A549 (cell line): ENCODE results near the gene CSTPP1. TPM values are rescaled to one million over a fixed set of nuclear protein-coding genes. Genes with fewer than 3 reads are reported as not detected.

Experiments
- ATAC-seq, 2 experiments: fragments of 200-7000 bp in 1 of 2; fragments of >200 bp in 1 of 2; cut with Nextera tagmentation in 1 of 2; cut with Tn5 transposase in 1 of 2; 3 replicates each; pipeline versions ENCODE4 v1.8.0 to v1.9.1; 2018 to 2020; ENCODE audit warnings: mild to moderate bottlenecking in 1 of 2, moderate library complexity in 1 of 2
- CTCF ChIA-PET: fragments of 300-600 bp; sonication (Branson Sonifier 250); formaldehyde crosslinking; extraction: SDS; loops from one replicate; lab custom pipeline; 2021; ENCODE audit warnings: antibody characterized with exemption, inconsistent platforms; lab: Yijun Ruan, JAX
- POLR2A ChIA-PET: fragments of 350-600 bp; formaldehyde crosslinking; extraction: SDS; loops from one replicate; lab custom pipeline; 2021; ENCODE audit warnings: antibody characterized with exemption, inconsistent platforms; lab: Yijun Ruan, JAX
- DNase-seq, 2 experiments: peaks; one replicate each; pipeline versions ENCODE4 v3.0.0 to v3.0.0-alpha.2; 2011 to 2016; ENCODE audit warnings: low read depth in 1 of 2, low spot score in 1 of 2
- FAIRE-seq: peaks from 2 replicates; lab custom pipeline; 2011; peaks lifted over from hg19 to GRCh38; lab: Jason Lieb, UNC
- H3K27ac ChIP-seq, 2 experiments: fragments of >200 bp; sonication (Bioruptor Twin); formaldehyde crosslinking; 3 replicates each; pipeline ENCODE4 v1.5.1; 2016 to 2017
- H3K4me1 ChIP-seq: fragments of >200 bp; sonication (Bioruptor Twin); formaldehyde crosslinking; 3 replicates; pipeline ENCODE4 v1.6.1; 2016
- H3K4me2 ChIP-seq: fragments of >200 bp; sonication (Bioruptor Twin); formaldehyde crosslinking; 3 replicates; pipeline ENCODE4 v1.6.1; 2016
- H3K4me3 ChIP-seq: fragments of >200 bp; sonication (Bioruptor Twin); formaldehyde crosslinking; 3 replicates; pipeline ENCODE4 v1.5.1; 2016
- H3K9me3 ChIP-seq: fragments of >200 bp; sonication (Bioruptor Twin); formaldehyde crosslinking; 3 replicates; pipeline ENCODE4 v1.6.1; 2016
- BHLHE40 ChIP-seq: IDR thresholded peaks from 2 replicates; pipeline ENCODE4 v1.6.1; 2012; ENCODE audit warnings: low read depth, low read length, inconsistent platforms
- CBX2 ChIP-seq: fragments of 200-600 bp; sonication (generic); IDR thresholded peaks from 2 replicates; pipeline ENCODE4 v1.6.1; 2016; ENCODE audit warnings: low read depth, mild to moderate bottlenecking, borderline replicate concordance
- CBX8 ChIP-seq: fragments of 200-600 bp; sonication (generic); IDR thresholded peaks from 2 replicates; pipeline ENCODE4 v1.6.1; 2016
- CEBPB ChIP-seq, 2 experiments: fragments of >200 bp in 1 of 2; sonication (Bioruptor Twin) in 1 of 2; formaldehyde crosslinking in 1 of 2; IDR thresholded peaks; 2 replicates each; pipeline ENCODE4 v1.6.1; 2012 to 2016
- CHD2 ChIP-seq: fragments of 150-350 bp; IDR thresholded peaks from 2 replicates; pipeline ENCODE4 v1.6.1; 2014; ENCODE audit warnings: low read length; ENCODE audit not compliant: partially characterized antibody
- EHF ChIP-seq: fragments of 250-450 bp; sonication (Bioruptor Pico); IDR thresholded peaks from 2 replicates; pipeline ENCODE4 v1.5.0; 2020; ENCODE audit warnings: mild to moderate bottlenecking
- EHMT2 ChIP-seq: fragments of 200-600 bp; sonication (generic); IDR thresholded peaks from 2 replicates; pipeline ENCODE4 v1.6.1; 2016; ENCODE audit warnings: antibody characterized with exemption, low read depth, mild to moderate bottlenecking, moderate library complexity
- FOSL2 ChIP-seq, 2 experiments: fragments of 450-650 bp in 1 of 2; fragments of >200 bp in 1 of 2; sonication (Bioruptor Twin) in 1 of 2; formaldehyde crosslinking; IDR thresholded peaks; 2 replicates each; pipeline versions ENCODE4 v1.5.0 to v1.6.1; 2016 to 2020; ENCODE audit warnings: mild to moderate bottlenecking in 1 of 2, moderate library complexity in 1 of 2
- GATA3 ChIP-seq: IDR thresholded peaks from 2 replicates; pipeline ENCODE4 v1.6.1; 2012; ENCODE audit warnings: borderline replicate concordance
- HDAC2 ChIP-seq: fragments of 200-600 bp; sonication (generic); IDR thresholded peaks from 2 replicates; pipeline ENCODE4 v1.6.1; 2016
- HEYL ChIP-seq: fragments of 250-450 bp; sonication (Bioruptor Pico); IDR thresholded peaks from 2 replicates; pipeline ENCODE4 v1.8.0; 2021; ENCODE audit warnings: mild to moderate bottlenecking, moderate library complexity
- HOXA7 ChIP-seq: fragments of 250-450 bp; sonication (Bioruptor Pico); IDR thresholded peaks from 2 replicates; pipeline ENCODE4 v1.5.0; 2020; ENCODE audit warnings: mild to moderate bottlenecking, moderate library complexity
- KDM1A ChIP-seq: fragments of 200-600 bp; sonication (generic); IDR thresholded peaks from 2 replicates; pipeline ENCODE4 v1.6.1; 2016; ENCODE audit warnings: low read depth, mild to moderate bottlenecking
- MYC ChIP-seq: IDR thresholded peaks from 2 replicates; pipeline ENCODE4 v1.6.1; 2012; ENCODE audit warnings: mild to moderate bottlenecking, inconsistent platforms, low read length, improper control_type of control experiment, borderline replicate concordance
- NPAS2 ChIP-seq: fragments of 250-450 bp; sonication (Bioruptor Pico); IDR thresholded peaks from 2 replicates; pipeline ENCODE4 v1.8.0; 2022; ENCODE audit warnings: mild to moderate bottlenecking, moderate library complexity, borderline replicate concordance
- NR3C1 ChIP-seq: fragments of >200 bp; sonication (Bioruptor Twin); formaldehyde crosslinking; IDR thresholded peaks from 3 replicates; pipeline ENCODE4 v1.6.1; 2017
- POLR2A ChIP-seq: IDR thresholded peaks from 2 replicates; pipeline ENCODE4 v1.6.1; 2012; ENCODE audit warnings: mild to moderate bottlenecking, low read length
- RARB ChIP-seq: fragments of 250-450 bp; sonication (Bioruptor Pico); IDR thresholded peaks from 2 replicates; pipeline ENCODE4 v1.8.0; 2021; ENCODE audit warnings: mild to moderate bottlenecking, moderate library complexity
- SMC3 ChIP-seq: fragments of >200 bp; sonication (Bioruptor Twin); formaldehyde crosslinking; IDR thresholded peaks from 3 replicates; pipeline ENCODE4 v1.6.1; 2018; ENCODE audit warnings: inconsistent platforms
- SREBF2 ChIP-seq: fragments of 450-650 bp; IDR thresholded peaks from 2 replicates; pipeline ENCODE4 v1.6.1; 2014; ENCODE audit warnings: mild to moderate bottlenecking, moderate library complexity
- ZC3H11A ChIP-seq: fragments of 450-650 bp; IDR thresholded peaks from 2 replicates; pipeline ENCODE4 v1.6.1; 2014; ENCODE audit warnings: antibody characterized with exemption, mild to moderate bottlenecking
- ZNF302 ChIP-seq: fragments of 250-450 bp; sonication (Bioruptor Pico); IDR thresholded peaks from 2 replicates; pipeline ENCODE4 v1.9.0; 2021; ENCODE audit warnings: inconsistent platforms, mild to moderate bottlenecking, moderate library complexity
- ZSCAN20 ChIP-seq: fragments of 250-450 bp; sonication (Bioruptor Pico); IDR thresholded peaks from 2 replicates; pipeline ENCODE4 v1.8.0; 2022; ENCODE audit warnings: mild to moderate bottlenecking, moderate library complexity
- WGBS: methylation state at CpG from one replicate; pipeline ENCODE4 v1.1.6; 2017; ENCODE audit errors: missing lambda C conversion rate; 5-methylcytosine and 5-hydroxymethylcytosine counted together
- polyA plus RNA-seq, 4 experiments: library from polyadenylated mRNA; depleted of rRNA in 3 of 4; stranded (reverse); fragments of >200 nt; fragmentation: RNase III in 1 of 4; extraction: RNeasy Plus Mini Kit Qiagen cat#74134 plus additional on column Dnase treatment in 1 of 4; gene quantifications; 2 replicates in 3 of 4; 3 replicates in 1 of 4; pipeline ENCODE4 v1.2.3, GENCODE V29; 2011 to 2017
- TF ChIP-seq, protein P1 (sequence below): fragments of 250-450 bp; sonication (Bioruptor Pico); IDR thresholded peaks from 2 replicates; pipeline ENCODE4 v1.5.0; 2020; ENCODE audit warnings: low read depth, mild to moderate bottlenecking, moderate library complexity
- TF ChIP-seq, protein P2 (sequence below): fragments of 150-350 bp; IDR thresholded peaks from 2 replicates; pipeline ENCODE4 v1.6.1; 2014; ENCODE audit warnings: low read depth, mild to moderate bottlenecking, low read length
- TF ChIP-seq, protein P3 (sequence below): fragments of 450-650 bp; IDR thresholded peaks from 2 replicates; pipeline ENCODE4 v1.6.1; 2014; ENCODE audit warnings: antibody characterized with exemption
- TF ChIP-seq, protein P4 (sequence below): fragments of 250-450 bp; sonication (Bioruptor Pico); IDR thresholded peaks from 2 replicates; pipeline ENCODE4 v1.5.0; 2021; ENCODE audit warnings: mild to moderate bottlenecking, moderate library complexity, borderline replicate concordance
- TF ChIP-seq, protein P5 (sequence below): fragments of >200 bp; sonication (Bioruptor Twin); formaldehyde crosslinking; IDR thresholded peaks from 3 replicates; pipeline ENCODE4 v1.6.1; 2016

The CSTPP1 gene
- polyA plus RNA-seq, 2 of the 4 experiments (the other 2 are of a cell fraction): 31.5 to 34.5 TPM

DNA sequence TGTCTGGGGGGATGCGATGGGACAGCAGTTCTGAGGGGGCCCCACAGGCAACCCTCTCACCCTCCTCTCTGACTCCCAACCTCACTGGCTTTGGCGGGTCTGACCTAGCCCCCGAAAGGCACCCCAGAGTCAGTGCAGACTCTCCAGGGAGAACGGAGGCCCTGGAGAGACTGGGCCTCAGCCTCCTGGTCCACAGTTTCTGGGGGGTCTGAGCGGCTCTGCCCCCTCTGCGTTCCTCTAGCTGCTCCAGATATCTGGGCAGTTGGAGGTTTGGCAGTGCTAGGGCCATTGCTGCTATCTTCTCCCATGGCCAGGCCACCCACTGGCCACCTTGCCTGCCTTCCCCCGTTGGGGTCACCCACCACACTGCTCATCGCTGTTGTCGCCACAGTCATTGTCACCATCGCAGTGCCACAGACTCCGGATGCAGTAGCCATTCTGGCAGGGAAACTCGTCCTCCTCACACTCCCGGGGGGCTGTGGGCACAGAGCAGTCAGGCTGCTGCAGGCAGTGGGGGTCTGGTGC is 37.0 kb upstream of the CSTPP1 start:
- ChIA-PET POLR2A (no interaction called here), CTCF (interaction anchor here (1.0 to 2.6 kb wide), 3 partner anchors 17 to 261 kb away, joined by 3 to 12 read pairs (median 8); no protein-coding TSS in a partner anchor)
- H3K4me3 ChIP-seq: no peak overlapping the region
- FAIRE-seq (no peak), ATAC-seq (no peak), DNase-seq (no peak)
- H3K27ac ChIP-seq: no peak overlapping the region
- no peak for TF ChIP-seq NPAS2 (CRISPR knock-in tag)
- no peak for TF ChIP-seq RARB
- TF ChIP-seq, protein P1, sequence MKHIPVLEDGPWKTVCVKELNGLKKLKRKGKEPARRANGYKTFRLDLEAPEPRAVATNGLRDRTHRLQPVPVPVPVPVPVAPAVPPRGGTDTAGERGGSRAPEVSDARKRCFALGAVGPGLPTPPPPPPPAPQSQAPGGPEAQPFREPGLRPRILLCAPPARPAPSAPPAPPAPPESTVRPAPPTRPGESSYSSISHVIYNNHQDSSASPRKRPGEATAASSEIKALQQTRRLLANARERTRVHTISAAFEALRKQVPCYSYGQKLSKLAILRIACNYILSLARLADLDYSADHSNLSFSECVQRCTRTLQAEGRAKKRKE: no peak
- no peak for TF ChIP-seq HDAC2
- TF ChIP-seq CHD2: no peak
- TF ChIP-seq CBX2: no peak
- TF ChIP-seq NR3C1: no peak
- TF ChIP-seq FOSL2 (IDR thresholded peaks at IDR 0.05): no peak
- TF ChIP-seq FOSL2 (CRISPR knock-in tag; IDR thresholded peaks at IDR 0.05): no peak
- TF ChIP-seq BHLHE40: no peak
- TF ChIP-seq CBX8: no peak
- no peak for TF ChIP-seq HEYL (CRISPR knock-in tag)
- no peak overlapping the region for H3K4me2 ChIP-seq
- 87% methylated on average over 8 of the region's 13 CpGs for WGBS
- H3K4me1 ChIP-seq: no peaks in the 10 kb centered on the region
- no peaks in the 10 kb centered on the region for H3K9me3 ChIP-seq

DNA sequence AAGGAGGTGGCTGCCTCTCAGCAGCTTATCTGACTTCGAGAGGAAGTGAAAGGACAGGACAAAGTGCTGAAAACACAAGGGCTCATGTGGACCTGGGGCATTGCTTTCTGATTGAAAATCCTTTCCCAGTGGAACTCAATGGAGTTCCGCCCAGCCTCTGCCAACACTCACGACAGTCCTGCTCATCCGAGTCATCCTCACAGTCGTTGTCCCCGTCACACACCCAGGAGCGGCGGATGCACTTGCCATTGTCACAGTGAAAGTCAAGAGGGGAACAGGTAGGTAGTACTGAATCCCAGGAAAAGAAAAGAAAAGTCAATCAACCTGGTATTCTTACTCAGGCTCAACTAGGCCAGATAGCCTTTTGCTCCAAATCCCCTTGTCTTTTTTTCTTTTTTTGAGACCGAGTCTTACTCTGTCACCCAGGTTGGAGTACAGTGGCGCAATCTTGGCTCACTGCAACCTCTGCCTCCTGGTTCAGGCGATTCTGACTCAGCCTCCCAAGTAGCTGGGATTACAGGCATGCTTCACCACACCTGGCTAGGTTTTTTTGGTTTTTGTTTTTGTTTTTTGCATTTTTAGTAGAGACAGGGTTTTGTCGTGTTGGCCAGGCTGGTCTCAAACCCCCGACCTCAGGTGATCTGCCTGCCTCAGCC is 36.3 kb upstream of the CSTPP1 start:
- Histone ChIP-seq H3K4me3 (no peak overlapping the region), H3K9me3 (no peaks in the 10 kb centered on the region), H3K4me2 (no peak overlapping the region), H3K27ac (no peak overlapping the region), H3K4me1 (no peaks in the 10 kb centered on the region)
- no peak for DNase-seq
- WGBS: 85% methylated on average over 13 of the region's 13 CpGs
- ATAC-seq: no peak
- TF ChIP-seq ZSCAN20 (CRISPR knock-in tag) (no peak), NPAS2 (CRISPR knock-in tag) (no peak), MYC (no peak), HOXA7 (CRISPR knock-in tag) (no peak), SREBF2 (no peak), EHMT2 (no peak), ZC3H11A (no peak), POLR2A (no peak), BHLHE40 (no peak), SMC3 (no peak), CEBPB (IDR thresholded peaks at IDR 0.05) (no peak), EHF (CRISPR knock-in tag) (no peak), KDM1A (no peak), GATA3 (no peak), ZNF302 (no peak)
- TF ChIP-seq, protein P2, sequence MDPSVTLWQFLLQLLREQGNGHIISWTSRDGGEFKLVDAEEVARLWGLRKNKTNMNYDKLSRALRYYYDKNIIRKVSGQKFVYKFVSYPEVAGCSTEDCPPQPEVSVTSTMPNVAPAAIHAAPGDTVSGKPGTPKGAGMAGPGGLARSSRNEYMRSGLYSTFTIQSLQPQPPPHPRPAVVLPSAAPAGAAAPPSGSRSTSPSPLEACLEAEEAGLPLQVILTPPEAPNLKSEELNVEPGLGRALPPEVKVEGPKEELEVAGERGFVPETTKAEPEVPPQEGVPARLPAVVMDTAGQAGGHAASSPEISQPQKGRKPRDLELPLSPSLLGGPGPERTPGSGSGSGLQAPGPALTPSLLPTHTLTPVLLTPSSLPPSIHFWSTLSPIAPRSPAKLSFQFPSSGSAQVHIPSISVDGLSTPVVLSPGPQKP: no peak
- TF ChIP-seq, protein P3, sequence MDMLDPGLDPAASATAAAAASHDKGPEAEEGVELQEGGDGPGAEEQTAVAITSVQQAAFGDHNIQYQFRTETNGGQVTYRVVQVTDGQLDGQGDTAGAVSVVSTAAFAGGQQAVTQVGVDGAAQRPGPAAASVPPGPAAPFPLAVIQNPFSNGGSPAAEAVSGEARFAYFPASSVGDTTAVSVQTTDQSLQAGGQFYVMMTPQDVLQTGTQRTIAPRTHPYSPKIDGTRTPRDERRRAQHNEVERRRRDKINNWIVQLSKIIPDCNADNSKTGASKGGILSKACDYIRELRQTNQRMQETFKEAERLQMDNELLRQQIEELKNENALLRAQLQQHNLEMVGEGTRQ: no peak
- TF ChIP-seq, protein P4, sequence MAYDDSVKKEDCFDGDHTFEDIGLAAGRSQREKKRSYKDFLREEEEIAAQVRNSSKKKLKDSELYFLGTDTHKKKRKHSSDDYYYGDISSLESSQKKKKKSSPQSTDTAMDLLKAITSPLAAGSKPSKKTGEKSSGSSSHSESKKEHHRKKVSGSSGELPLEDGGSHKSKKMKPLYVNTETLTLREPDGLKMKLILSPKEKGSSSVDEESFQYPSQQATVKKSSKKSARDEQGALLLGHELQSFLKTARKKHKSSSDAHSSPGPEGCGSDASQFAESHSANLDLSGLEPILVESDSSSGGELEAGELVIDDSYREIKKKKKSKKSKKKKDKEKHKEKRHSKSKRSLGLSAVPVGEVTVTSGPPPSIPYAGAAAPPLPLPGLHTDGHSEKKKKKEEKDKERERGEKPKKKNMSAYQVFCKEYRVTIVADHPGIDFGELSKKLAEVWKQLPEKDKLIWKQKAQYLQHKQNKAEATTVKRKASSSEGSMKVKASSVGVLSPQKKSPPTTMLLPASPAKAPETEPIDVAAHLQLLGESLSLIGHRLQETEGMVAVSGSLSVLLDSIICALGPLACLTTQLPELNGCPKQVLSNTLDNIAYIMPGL: no peak
- TF ChIP-seq, protein P5, sequence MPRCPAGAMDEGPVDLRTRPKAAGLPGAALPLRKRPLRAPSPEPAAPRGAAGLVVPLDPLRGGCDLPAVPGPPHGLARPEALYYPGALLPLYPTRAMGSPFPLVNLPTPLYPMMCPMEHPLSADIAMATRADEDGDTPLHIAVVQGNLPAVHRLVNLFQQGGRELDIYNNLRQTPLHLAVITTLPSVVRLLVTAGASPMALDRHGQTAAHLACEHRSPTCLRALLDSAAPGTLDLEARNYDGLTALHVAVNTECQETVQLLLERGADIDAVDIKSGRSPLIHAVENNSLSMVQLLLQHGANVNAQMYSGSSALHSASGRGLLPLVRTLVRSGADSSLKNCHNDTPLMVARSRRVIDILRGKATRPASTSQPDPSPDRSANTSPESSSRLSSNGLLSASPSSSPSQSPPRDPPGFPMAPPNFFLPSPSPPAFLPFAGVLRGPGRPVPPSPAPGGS: no peak
- FAIRE-seq: no peak
- CTCF ChIA-PET: interaction anchor here (1.5 to 2.6 kb wide), 3 partner anchors 16 to 253 kb away, joined by 3 to 12 read pairs (median 8); no protein-coding TSS in a partner anchor
- POLR2A ChIA-PET: no interaction called here
